ENCODE measurements around the gene CCDC167. TPM values are rescaled to one million over a fixed set of nuclear protein-coding genes. Genes with fewer than 3 reads are reported as not detected.
A peak's percentile ranks its signal among the peaks of the same experiment; 100 is the strongest.

CCDC167 gene
- total and polyA plus RNA-seq, 7 donors: 13.8 to 54.0 (median 24.8) TPM

DNA sequence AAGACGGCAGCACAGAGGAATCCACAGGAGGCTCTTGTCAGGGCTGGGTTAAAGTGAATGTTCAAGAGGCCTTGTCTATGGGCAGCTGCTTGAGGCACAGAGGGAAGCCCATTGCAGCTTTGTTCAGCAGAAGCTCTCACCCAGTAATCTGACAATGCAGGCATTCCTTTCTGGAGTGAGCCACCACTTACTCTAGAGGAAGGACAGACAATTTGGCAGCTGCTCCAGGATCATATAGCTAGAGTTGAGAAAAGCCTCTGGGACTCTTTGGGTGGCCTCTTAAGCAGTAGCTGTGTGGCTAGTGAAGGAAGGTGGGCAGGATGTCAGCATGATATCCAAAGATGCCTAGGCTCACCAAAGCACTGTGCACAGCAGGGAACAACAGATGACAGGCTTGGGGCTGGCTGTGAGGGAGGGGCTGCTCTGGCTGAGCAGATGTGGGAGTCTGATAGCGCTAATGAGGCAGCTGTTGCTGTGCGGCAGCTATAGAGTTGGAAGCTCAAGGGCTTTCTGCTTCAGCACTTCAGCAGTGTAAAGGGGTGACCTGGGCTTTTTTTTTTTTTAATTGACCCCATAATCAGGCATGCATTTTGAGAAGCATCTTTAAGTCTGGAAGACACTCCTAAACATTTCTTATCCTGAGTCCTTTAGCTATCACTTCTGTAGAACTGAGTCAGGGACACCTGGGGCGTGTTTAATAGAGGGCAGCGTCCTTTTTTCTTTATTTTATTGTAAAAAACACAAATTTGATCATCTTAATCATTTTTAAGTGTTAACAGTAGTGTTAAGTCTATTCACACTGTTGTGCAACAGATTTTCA is 39.5 kb downstream of the CCDC167 start:
- Histone ChIP-seq H3K4me1 (peaks cover 0 to 46% (median 27%) of the 10 kb centered on the region in 4 donors), H3K36me3 (peaks cover 25 to 76% (median 45%) of the 10 kb centered on the region in 4 donors), H3K4me3 (no peak overlapping the region), H3K27me3 (no peaks in the 10 kb centered on the region), H3K27ac (no peak overlapping the region), H3K9me3 (no peaks in the 10 kb centered on the region)
- WGBS, 2 donors: 94 to 96% methylated on average over 5 of the region's 5 CpGs
- no peak for DNase-seq
- TF ChIP-seq POLR2AphosphoS5 (IDR thresholded peaks at IDR 0.05) (no peak), POLR2A (IDR thresholded peaks at IDR 0.05) (no peak), EP300 (IDR thresholded peaks at IDR 0.05) (no peak)
- TF ChIP-seq, protein P1, sequence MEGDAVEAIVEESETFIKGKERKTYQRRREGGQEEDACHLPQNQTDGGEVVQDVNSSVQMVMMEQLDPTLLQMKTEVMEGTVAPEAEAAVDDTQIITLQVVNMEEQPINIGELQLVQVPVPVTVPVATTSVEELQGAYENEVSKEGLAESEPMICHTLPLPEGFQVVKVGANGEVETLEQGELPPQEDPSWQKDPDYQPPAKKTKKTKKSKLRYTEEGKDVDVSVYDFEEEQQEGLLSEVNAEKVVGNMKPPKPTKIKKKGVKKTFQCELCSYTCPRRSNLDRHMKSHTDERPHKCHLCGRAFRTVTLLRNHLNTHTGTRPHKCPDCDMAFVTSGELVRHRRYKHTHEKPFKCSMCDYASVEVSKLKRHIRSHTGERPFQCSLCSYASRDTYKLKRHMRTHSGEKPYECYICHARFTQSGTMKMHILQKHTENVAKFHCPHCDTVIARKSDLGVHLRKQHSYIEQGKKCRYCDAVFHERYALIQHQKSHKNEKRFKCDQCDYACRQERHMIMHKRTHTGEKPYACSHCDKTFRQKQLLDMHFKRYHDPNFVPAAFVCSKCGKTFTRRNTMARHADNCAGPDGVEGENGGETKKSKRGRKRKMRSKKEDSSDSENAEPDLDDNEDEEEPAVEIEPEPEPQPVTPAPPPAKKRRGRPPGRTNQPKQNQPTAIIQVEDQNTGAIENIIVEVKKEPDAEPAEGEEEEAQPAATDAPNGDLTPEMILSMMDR (IDR thresholded peaks at IDR 0.05): no peak
- intact Hi-C loops (cut with DNase I): no loop called here

DNA sequence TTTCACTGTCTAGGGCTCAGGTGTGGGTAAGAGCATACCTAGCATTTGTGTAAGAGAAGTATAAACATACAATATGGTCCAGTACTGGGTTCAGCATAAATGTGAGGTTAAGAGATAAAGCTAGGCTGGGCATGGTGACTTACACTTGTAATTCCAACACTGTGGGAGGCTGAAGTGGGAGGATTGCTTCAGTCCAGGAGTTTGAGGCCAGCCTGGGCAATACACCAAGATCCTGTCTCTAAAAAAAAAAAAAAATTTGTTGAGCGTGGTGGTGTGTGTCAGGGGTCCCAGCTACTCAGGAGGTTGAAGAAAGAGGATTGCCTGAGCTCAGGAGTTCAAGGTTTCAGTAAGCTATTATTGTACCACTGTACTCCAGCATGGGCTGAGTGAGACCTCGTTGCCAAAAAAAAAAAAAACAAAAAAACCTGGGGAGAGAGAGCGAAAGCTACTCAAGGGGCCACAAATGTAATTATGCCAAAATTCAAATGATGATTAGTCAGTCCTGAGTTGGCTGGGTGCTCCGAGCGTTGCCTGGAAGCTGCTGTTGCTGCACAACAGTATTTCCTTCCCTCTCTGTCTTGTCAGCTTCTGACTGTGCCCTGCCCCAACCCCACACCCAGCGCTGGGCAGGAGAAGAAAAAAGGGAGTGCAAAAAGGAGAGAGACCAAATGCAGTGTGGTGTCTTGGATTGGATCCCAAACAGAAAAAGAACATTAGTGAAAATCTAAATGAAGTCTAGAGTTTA is 42.7 kb downstream of the CCDC167 start:
- peaks cover 18 to 66% (median 31%) of the 10 kb centered on the region in 4 donors for H3K36me3 ChIP-seq
- no peaks in the 10 kb centered on the region for H3K9me3 ChIP-seq
- H3K4me1 ChIP-seq: peaks cover 0 to 77% (median 51%) of the 10 kb centered on the region in 4 donors
- intact Hi-C loops (cut with DNase I): no loop called here
- no peak overlapping the region for H3K4me3 ChIP-seq
- peak overlapping the region in 3 of 4 donors; percentile 27 to 78 (median 76) for H3K27ac ChIP-seq
- TF ChIP-seq EP300 (IDR thresholded peaks at IDR 0.05) (no peak), POLR2AphosphoS5 (IDR thresholded peaks at IDR 0.05) (peak in 1 of 4 donors; percentile 37)
- DNase-seq: peak; percentile 71
- no peaks in the 10 kb centered on the region for H3K27me3 ChIP-seq
- WGBS, 2 donors: 77 to 85% methylated on average over 6 of the region's 6 CpGs

DNA sequence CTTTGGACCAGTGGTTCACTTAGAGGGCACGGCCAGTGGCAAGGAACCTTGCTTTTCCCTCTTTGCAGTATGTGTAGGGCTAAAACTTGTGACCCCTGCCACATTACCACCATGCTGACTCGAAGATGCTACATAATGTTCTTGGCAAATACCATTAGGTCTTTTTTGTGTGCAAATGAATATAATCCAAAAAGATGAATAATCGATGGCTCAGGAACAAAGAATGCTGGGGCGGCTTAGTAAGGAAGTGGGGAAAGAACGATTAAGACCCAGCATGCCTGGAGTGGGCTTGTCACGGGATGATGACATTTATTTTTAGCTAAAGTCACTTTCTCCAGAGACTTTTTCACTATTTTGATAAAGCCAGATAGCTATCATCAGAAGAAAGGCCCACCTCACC is 43.6 kb downstream of the CCDC167 start:
- H3K27ac ChIP-seq: peak overlapping the region in 2 of 4 donors; percentile 76 to 78
- H3K9me3 ChIP-seq: no peaks in the 10 kb centered on the region
- H3K4me1 ChIP-seq: peaks cover 0 to 86% (median 59%) of the 10 kb centered on the region in 4 donors
- no peaks in the 10 kb centered on the region for H3K27me3 ChIP-seq
- no peak for DNase-seq
- TF ChIP-seq EP300 (IDR thresholded peaks at IDR 0.05): no peak
- no peak for TF ChIP-seq POLR2A (IDR thresholded peaks at IDR 0.05)
- TF ChIP-seq, protein P1 (IDR thresholded peaks at IDR 0.05): no peak
- TF ChIP-seq POLR2AphosphoS5 (IDR thresholded peaks at IDR 0.05): no peak
- H3K4me3 ChIP-seq: no peak overlapping the region
- H3K36me3 ChIP-seq: peaks cover 17 to 62% (median 23%) of the 10 kb centered on the region in 4 donors
- WGBS, 2 donors: 93 to 95% methylated on average over 6 of the region's 6 CpGs
- intact Hi-C loops (cut with DNase I): no loop called here

DNA sequence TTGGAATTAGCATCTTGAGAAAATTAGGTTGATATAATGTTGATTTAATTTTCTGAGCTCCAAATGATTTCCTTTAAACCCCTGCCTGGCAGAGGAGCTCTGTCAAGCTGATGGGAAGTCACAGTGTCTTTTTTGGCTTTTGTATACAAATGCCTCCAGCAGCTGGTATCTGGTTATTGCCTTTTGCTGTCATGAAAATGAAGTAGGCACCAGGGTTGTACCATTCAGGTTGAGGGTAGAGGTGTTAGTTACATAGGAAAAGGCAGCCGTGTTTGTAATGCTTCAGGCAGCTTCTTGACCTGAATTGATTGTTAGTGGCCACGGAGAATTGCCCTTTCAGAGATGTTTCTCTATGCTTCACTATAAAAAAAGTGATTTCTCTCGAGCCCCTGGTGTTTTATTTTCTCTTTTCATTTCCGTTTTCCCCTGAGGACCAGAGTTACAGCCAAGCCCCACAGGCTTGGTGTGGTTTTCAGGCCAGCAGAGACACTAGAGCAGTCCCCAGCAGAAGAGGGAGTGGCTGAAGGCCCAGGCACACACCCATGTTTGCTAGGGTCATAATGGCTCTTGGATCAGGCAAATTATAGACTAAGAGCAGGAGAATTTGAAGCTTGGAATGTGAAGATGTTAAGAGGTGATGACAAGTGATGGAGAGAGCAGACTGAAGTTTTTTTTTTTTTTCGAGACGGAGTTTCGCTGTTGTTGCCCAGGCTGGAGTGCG is 45.1 kb downstream of the CCDC167 start:
- H3K9me3 ChIP-seq: no peaks in the 10 kb centered on the region
- peak overlapping the region; percentile 12 to 78 (median 77) for H3K27ac ChIP-seq
- peaks cover 0 to 86% (median 60%) of the 10 kb centered on the region in 4 donors for H3K4me1 ChIP-seq
- peaks cover 7 to 58% (median 12%) of the 10 kb centered on the region in 4 donors for H3K36me3 ChIP-seq
- H3K27me3 ChIP-seq: no peaks in the 10 kb centered on the region
- intact Hi-C loops (cut with DNase I): no loop called here
- no peak overlapping the region for H3K4me3 ChIP-seq
- no peak for TF ChIP-seq POLR2A (IDR thresholded peaks at IDR 0.05)
- TF ChIP-seq EP300 (IDR thresholded peaks at IDR 0.05): peak in 1 of 4 donors; percentile 70
- TF ChIP-seq POLR2AphosphoS5 (IDR thresholded peaks at IDR 0.05): peak; percentile 56 to 89 (median 81)
- TF ChIP-seq, protein P1 (IDR thresholded peaks at IDR 0.05): no peak
- no peak for DNase-seq
- 53 to 77% methylated on average over 8 of the region's 8 CpGs for WGBS, 2 donors

Measured in sigmoid colon (tissue), 7 donors.